ENCODE results near the gene EPS8.

EPS8 gene

DNA sequence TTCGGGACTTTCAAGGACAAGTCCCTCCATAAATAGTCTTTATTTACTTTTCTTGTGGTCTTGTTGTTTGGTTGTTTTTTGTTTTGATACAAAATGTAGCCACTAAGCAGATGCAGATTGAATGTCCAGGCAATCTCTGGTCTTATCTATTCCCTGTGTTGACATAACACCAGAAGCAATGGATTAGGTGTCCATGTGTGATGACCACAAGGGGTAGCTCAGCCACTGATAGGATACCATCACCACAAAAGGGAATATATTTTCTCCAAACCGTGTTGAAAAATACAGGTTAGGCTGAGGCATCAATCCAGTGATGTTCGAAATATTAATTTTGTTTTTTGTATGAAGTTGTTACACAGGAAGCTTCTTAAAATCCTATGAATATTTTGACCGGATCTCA lies 196.3 kb downstream of the EPS8 start:
- DNase-seq (ENCODE audit: low read depth): peak; percentile 47
- TF ChIP-seq CTCF (IDR thresholded peaks at IDR 0.05; ENCODE audit: low read length, missing control alignments): peak; percentile 35
- no peak overlapping the region for H3K4me3 ChIP-seq (replicated peaks; ENCODE audit: low read depth, low read length)

DNA sequence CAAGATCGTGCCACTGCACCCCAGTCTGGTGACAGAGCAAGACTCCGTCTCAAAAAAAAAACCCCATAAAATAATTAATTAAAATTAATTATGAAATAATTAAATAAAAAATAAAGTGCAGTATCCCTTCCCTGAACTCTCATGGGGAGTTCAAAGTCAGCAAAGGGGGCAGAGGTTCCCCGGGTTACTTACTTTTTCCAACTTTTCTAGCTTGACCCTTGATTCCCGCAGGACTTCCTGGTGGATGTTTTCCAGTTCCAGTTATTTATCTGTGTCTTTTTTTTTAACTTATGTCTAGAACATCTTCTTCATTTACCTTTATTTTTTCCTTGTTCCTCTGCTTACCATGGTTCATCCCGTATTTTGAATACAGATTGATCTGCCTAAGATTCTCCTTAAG lies 197.4 kb downstream of the EPS8 start:
- TF ChIP-seq CTCF (IDR thresholded peaks at IDR 0.05; ENCODE audit: low read length, missing control alignments): no peak
- no peak overlapping the region for H3K4me3 ChIP-seq (replicated peaks; ENCODE audit: low read depth, low read length)
- no peak for DNase-seq (ENCODE audit: low read depth)

DNA sequence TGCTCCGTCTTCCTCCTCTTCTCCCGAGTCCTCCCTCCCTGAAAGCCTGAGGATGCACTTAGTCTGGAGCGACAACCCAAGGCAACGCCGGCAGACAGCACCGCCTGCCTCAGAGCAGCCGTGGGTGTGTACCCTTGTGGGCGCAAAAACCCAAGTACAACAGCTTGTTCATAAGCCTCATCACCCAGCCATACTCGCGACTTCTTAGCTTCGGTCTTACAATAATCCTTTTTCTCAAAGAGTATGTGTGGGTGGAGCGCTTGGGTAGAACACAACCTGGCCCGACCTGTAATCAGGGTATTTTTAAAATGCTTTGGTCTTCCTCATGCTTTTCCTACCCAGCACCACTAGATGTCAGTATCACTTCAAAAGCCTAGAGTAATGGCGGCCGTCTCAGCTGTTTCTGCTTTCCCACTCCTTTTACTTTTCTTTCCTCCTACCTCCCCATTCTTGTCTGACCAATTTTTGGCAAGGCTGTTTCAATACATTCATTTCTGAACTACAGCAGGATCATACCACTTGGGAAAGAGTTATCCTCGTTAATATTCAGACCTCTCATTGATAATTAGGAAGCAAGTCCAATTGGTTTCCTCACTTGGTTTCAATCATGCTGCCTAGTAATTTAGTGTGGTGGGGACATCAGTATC lies 198.9 kb downstream of the EPS8 start:
- H3K4me3 ChIP-seq (replicated peaks; ENCODE audit: low read depth, low read length): peak overlapping the region; percentile 55
- DNase-seq (ENCODE audit: low read depth): peak; percentile 82

DNA sequence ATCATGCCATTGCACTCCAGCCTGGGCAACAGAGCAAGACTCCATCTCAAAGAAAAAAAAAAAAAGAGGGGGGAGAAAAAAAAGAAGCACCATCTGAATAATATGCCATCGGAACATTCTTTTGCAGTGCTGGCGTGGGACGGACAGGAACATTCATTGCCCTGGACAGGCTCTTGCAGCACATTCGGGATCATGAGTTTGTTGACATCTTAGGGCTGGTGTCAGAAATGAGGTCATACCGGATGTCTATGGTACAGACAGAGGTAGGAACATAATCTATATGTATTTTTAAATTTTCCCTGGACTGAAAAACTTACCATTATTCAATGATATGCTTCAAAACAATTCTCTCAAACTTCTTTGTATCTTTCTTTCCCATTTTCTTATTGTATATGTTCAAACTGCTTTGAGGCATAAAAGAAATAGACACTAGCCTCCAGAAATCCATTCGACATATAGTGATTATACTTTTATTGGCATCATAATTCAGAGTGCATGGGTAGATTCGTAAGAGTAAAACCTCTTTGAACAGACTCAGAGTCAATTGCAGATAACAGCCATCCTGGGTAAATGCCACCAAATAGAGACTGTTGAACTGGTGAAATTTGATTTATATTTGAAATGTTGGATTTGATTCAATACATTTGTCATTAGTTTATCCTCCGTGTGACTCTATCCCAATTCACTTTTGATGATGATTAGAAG lies 199.7 kb downstream of the EPS8 start:
- no peak for DNase-seq (ENCODE audit: low read depth)
- no peak overlapping the region for H3K4me3 ChIP-seq (replicated peaks; ENCODE audit: low read depth, low read length)
- no peak for TF ChIP-seq CTCF (IDR thresholded peaks at IDR 0.05; ENCODE audit: low read length, missing control alignments)

More for the DNA sequence above, 198.9 kb downstream of the EPS8 start:
- peak; percentile 92 for TF ChIP-seq CTCF (IDR thresholded peaks at IDR 0.05; ENCODE audit: low read length, missing control alignments)

DNA sequence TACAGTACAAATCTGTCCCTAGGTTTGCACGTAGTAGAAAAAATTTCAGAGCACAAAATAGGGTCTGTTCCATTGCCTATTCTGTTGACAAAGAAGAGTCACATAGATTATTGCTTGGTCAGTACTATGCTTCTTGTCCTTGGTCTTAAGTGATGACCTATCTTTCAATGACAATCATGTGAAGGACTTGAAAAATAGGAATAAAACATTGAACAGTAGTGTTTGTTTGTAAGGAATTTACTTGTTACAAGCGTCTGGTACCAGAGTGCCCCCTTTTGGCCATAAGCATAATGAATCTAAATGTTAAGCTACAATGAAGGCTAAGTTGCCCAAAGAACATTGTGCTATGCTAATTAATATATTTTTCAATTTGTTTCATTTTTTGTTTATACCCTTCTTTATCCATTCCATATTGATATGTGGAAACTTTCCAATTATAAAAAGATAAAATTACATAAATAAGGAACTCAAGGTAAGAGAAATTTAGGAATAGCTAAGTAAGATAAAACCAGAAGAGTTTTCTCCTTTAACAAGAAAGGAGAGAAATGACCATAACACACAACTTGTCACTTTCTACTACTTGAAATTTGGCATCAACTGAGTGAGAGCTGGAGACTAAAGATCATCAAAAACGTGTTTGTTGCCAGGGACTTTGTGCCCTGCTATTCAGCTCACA lies 204.7 kb downstream of the EPS8 start:
- peak; percentile 89 for DNase-seq (ENCODE audit: low read depth)
- no peak overlapping the region for H3K4me3 ChIP-seq (replicated peaks; ENCODE audit: low read depth, low read length)
- peak; percentile 82 for TF ChIP-seq CTCF (IDR thresholded peaks at IDR 0.05; ENCODE audit: low read length, missing control alignments)

DNA sequence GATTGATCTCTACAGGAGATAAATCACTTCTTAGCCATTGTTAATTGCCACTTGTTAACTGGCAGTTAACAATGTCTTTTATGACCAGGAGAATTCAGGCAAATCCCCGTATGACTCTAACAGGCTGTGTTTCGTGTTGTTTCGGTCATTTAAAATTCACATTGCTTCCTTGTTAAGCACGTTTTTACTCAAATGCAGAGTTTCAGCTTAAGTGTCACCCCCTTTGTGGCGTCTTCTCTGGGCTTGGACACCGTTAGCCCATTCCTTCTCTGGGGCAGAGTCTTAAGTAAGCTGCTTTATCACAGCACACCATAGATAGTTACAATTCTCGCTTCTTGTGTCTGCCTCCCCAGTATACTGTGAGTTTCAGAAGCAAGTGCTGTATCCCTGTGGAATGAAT lies 205.4 kb downstream of the EPS8 start:
- no peak for DNase-seq (ENCODE audit: low read depth)
- TF ChIP-seq CTCF (IDR thresholded peaks at IDR 0.05; ENCODE audit: low read length, missing control alignments): no peak
- no peak overlapping the region for H3K4me3 ChIP-seq (replicated peaks; ENCODE audit: low read depth, low read length)
